ENCODE measurements around the gene RHAG.

GRCh38 chr6:49626811-49627210, 9.8 kb downstream of the RHAG start:
- TF ChIP-seq CTCF (IDR thresholded peaks at IDR 0.05): no peak
- no peak for TF ChIP-seq SIN3A (IDR thresholded peaks at IDR 0.05; ENCODE audit: borderline replicate concordance, insufficient read depth, low read depth, low read length)
- no peak for TF ChIP-seq POLR2AphosphoS5 (IDR thresholded peaks at IDR 0.05; ENCODE audit: low read depth, low read length)
- TF ChIP-seq REST (IDR thresholded peaks at IDR 0.05; ENCODE audit: insufficient read depth in 1 of 2, low read depth in 2 of 2, low read length in 1 of 2): no peak
